PFSK-1 (cell line): ENCODE data around the gene MYO16.

Experiments
- POLR2AphosphoS5 ChIP-seq: IDR thresholded peaks from 2 replicates; pipeline ENCODE4 v1.6.1; 2012; ENCODE audit warnings: low read depth, mild to moderate bottlenecking, control low read depth, low read length, moderate library complexity
- REST ChIP-seq, 2 experiments: IDR thresholded peaks; 2 replicates each; pipeline versions ENCODE4 v1.6.1 to v1.8.0; 2011 to 2012; ENCODE audit warnings: low read depth in 2 of 2, low read length in 2 of 2, control low read depth in 1 of 2, inconsistent platforms in 1 of 2, mild to moderate bottlenecking in 1 of 2, moderate library complexity in 1 of 2; ENCODE audit not compliant: insufficient read depth in 1 of 2
- SIN3A ChIP-seq: IDR thresholded peaks from 2 replicates; pipeline ENCODE4 v1.6.1; 2012; ENCODE audit warnings: mild to moderate bottlenecking, low read length, moderate library complexity, borderline replicate concordance; ENCODE audit not compliant: insufficient read depth
- TAF1 ChIP-seq: IDR thresholded peaks from 2 replicates; pipeline ENCODE4 v1.6.1; 2012; ENCODE audit warnings: low read length, control low read depth, borderline replicate concordance; ENCODE audit not compliant: insufficient read depth

GRCh38 chr13:109180905-109181425 is 551.6 kb downstream of the MYO16 start:
- TF ChIP-seq REST (IDR thresholded peaks at IDR 0.05; ENCODE audit: insufficient read depth in 1 of 2, low read depth in 2 of 2, low read length in 2 of 2) (no peak), POLR2AphosphoS5 (no peak), TAF1 (no peak), SIN3A (no peak)
